Activated effector memory CD4-positive, alpha-beta T cell treated with anti-CD3 and anti-CD28 coated beads, Interleukin-2, amount 50 U/mL, for 16 hours (primary cell): ENCODE data around the gene MAPK6.

ENCODE experiments used
- DNase-seq: peaks from one replicate; pipeline ENCODE4 v3.0.0-alpha.2; 2020

The MAPK6 gene

DNA sequence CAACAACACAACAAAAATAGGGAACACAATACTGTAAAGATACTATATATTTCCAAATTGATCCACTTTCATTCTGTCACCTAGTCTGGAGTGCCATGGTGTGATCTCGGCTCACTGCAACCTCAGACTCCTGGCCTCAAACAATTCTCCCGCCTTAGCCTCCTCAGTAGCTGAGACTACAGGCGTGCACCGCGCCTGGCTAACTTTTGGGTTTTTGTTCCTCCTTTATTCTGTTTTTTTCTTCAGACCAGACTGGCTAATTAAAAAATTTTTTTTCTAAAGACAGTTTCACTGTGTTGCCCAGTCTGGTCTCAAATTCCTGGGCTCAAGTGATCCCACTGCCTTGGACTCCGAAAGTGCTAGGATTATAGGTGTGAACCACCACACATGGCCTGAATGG is 88.2 kb downstream of the MAPK6 start:
- DNase-seq: no peak

DNA sequence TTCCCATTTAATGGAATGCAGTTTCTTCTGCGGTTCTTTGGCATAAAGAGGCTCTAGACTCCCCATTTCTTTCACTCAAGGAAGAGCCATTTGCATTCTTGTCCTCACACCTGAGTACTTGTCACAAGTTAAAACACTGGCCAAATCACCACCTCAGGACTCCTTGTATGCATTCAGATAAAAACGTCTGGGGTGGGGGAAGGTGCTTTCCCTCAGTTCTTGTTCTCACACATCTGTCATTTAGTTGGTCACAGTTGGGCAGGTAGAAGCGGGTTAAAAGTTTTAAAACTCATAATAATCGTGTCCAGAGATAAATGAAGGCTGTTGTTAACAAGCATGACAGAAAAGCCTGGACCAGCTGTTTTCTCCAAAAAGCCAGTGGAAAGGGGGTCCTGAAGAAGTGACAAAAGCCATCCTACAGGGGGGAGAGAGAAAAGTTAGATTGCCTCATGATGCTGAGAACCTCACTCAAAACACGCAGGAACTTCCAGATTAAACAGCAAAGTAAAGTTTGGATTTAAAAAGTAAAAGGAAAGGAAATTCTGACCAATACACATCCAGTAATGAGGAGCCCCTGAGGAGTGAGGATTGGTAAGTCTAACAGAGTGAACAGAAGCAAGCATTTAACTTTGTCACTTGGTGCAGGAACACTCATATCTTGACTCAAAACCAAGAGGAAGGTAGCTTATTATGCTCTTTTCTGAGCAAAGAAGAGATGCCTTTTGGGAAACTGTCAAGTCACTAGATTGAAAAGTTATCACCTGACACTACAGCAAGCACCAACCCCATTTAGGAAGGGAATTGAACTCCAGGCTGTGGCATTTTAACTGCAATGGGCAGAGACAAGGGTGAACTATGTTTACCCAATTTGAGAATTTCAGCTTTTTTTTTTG is 90.8 kb downstream of the MAPK6 start:
- DNase-seq: no peak

DNA sequence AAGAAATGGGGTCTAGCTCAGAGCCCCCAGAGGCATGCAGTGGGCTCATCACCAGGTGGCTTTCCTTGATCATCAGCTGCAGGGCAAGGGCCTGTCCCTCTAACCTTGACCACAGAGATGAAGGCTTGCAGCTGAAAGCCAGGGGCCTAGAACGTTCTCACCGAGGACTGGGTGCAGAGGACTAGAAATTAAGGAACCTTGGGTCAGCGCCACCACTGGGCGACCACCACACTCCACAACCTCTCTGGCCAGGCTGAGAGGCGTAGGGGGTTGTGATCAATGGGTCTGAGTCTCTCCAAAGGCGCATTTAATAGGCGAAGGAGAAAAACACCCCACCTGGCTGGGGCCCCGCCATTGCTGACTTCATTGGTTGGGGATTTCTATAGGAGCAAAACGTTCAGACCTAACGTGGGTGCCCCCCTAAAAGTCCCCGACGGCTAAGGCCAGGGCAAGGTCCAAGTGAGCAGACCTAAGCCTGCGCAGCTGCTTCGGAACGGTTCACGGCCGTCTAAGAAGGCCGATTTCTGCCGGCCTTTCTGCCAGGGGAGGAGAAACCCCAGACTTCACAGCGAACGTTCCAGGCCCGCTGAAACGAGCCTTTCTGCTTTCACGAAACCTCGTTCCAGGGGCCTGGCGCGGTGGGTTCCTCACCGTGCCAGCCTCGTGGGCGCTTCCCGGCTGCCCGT is 92.6 kb downstream of the MAPK6 start:
- DNase-seq: no peak

DNA sequence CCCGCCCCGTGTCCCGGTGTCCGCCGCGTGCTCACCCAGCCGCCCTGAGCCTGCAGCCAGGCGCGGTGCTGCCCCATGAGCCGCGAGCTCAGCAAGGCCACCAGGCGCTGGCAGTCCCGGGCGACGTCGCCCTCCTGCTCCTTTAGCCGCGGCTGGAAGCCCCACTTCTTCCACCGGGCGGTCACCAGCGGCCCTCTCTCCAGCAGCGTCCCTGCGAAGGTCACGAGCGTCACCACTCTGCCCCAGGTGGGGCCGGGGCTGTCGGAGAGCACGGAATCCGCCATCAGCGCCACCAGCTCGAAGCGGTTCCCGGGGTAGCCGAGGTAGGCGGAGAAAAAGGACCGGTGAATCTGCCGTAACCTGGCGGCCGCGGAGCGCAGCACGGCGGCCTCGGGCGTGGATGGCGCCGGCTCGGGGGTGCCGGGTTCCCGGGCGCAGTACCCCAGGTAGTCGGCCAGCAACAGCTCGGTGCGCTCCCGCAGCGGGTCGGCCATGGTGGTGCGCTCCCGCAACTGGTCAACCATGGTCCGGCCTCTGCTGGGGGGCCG is 93.3 kb downstream of the MAPK6 start:
- peak; percentile 80 for DNase-seq

DNA sequence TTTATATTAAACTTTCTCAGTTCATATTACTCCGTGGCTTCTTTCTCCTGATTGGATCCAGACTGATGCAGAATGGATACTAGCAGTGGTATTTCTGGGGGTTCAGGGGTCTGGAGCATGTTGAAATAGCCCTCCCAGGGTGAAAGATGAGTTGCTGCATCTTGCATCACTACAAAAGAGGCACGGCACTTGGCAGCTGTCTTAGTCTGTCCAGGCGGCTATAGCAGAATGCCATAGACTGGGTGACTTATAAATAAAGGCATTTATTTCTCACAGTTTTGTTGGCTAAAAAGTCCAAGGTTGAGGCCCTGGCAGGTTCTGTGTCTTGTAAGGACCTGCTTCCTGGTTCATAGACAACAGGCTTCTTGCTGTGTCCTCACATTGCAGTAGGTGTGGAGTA is 94.2 kb downstream of the MAPK6 start:
- DNase-seq: no peak

DNA sequence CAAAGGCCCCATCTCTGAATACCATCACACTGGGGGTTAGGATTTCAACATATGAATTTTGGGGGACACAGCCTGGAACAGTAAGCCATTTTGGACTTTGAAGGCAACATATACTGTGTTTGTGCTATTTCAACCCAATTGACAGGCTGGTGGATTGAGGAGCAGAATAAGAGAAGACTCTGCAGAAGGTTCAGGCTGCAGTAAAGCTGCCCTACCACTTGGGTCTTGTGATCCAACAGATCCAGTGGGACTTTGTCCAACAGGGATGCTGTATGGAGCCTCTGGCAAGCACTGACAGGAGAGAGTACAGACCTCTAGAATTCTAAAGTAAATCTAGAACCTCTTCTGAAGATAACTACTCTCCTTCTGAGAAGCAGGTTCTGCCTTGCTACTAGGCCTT is 94.7 kb downstream of the MAPK6 start:
- no peak for DNase-seq

DNA sequence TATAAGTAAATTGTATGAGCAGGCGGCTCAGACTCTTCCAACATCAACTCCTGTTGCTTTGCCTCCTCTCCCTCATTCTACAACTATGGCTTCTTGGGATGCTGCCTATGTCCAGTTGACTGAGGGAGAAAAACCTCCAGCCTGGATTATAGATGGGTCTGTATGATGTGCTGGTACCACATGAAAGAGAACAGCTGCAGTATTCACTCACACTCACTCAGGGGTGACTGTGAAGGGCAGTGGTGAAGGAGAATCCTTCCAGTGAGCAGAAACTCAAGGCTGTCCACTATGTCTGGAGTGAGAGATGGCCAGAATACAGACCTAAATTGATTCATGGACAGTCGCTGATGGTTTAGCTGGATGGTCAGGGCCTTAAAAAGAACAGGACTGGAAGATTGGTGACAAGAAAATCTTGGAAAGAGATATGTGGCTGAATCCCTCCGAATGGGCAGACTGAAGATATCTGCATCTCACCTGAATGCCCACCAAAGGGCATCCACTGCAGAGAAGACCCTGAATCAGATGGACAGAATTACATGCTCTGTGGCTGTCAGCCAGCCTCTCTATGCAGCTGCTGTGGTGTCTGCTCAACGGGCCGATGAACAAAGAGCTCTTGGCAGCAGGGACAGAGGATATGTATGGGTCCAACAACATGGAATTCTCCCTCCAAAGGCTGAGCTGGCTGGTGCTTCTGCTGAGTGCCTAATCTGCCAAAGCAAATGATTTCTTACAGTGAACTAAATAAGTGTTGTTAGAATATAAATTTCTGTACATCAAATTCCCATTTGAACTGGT is 95.4 kb downstream of the MAPK6 start:
- DNase-seq: no peak

DNA sequence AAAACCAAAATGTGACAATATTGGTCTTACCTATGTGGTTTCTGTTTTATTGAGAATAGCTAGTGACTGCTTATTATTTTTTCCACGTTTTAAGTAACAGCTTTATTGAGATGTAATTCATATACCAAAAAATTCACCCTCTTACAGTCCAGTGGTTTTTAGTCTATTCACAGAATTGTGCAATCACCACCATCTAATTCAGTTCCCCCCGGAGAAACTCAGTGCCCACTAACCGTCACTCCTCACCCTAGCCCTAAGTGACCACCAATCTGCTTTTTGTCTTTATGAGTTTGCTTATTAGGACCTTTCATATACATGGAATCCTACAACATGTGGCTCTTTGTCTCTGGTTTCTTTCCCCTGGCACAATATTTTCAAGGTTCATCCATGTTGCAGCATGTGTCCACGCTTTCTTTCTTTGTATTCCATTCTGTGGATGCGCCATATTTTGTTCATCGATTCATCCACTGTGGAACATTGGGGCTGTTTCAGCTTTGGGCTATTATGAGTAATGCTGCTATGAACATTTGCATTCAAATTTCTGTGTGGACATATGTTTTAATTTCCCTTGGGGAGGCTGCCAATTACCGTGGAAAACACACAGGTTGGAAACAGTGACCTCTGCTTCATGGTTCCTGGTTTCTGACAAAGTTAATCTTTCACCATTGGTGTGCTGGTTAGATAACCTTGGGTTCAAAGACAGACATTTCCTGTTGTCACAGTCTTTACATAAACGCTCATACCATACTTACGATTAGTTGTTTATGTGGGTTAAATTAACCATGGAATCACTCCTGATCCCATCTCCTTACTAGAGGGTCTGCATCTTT is 96.8 kb downstream of the MAPK6 start:
- no peak for DNase-seq
